Measurements from ENCODE around the gene STX7.

STX7 gene

DNA sequence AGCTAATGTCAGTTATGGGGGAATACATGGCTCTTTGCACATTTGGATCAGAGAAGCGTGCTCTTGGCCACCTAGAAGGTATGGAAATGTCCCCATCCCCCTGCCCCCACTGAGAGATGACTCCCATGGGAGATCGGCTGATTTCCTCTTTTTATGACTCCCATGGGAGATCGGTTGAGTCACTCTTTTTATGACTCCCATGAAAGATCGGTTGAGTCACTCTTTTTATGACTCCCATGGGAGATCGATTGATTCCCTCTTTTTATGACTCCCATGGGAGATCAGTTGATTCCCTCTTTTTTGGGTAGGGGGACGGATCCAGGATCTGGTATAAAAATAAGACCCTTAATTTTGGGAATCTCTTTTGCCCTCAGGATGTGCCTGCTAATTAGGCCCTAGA lies 14.9 kb upstream of the STX7 start (continued):
- no peak for TF ChIP-seq ZNF37A (tag by site-specific recombination; IDR thresholded peaks at IDR 0.05)
- no peak for TF ChIP-seq ZNF530 (tag by site-specific recombination; IDR thresholded peaks at IDR 0.05; ENCODE audit: low read depth)
- no peak for TF ChIP-seq REST (tag by site-specific recombination; IDR thresholded peaks at IDR 0.05)
- no peak for TF ChIP-seq SALL2 (tag by site-specific recombination; IDR thresholded peaks at IDR 0.05; ENCODE audit: borderline replicate concordance)
- no peak for TF ChIP-seq ZNF157 (tag by site-specific recombination; IDR thresholded peaks at IDR 0.05)
- peak; percentile 93 for TF ChIP-seq ZNF366 (tag by site-specific recombination; conservative IDR thresholded peaks at IDR 0.05)
- TF ChIP-seq WT1 (tag by site-specific recombination; IDR thresholded peaks at IDR 0.05), result peak; percentile 91
- no peak for TF ChIP-seq ZNF148 (tag by site-specific recombination; IDR thresholded peaks at IDR 0.05; ENCODE audit: borderline replicate concordance)
- no peak for TF ChIP-seq ZFP3 (tag by site-specific recombination; IDR thresholded peaks at IDR 0.05; ENCODE audit: low read depth)
- TF ChIP-seq PRDM2 (tag by site-specific recombination; IDR thresholded peaks at IDR 0.05; ENCODE audit: borderline replicate concordance), result no peak
- TF ChIP-seq ZNF266 (tag by site-specific recombination; IDR thresholded peaks at IDR 0.05; ENCODE audit: low read depth), result no peak
- no peak for TF ChIP-seq ZNF837 (tag by site-specific recombination; IDR thresholded peaks at IDR 0.05)
- TF ChIP-seq ZNF146 (tag by site-specific recombination; IDR thresholded peaks at IDR 0.05), result peak; percentile 40; the same call in 1 of the 2 replicates
- TF ChIP-seq ZNF26 (tag by site-specific recombination; IDR thresholded peaks at IDR 0.05), result no peak
- TF ChIP-seq ZNF362 (tag by site-specific recombination; IDR thresholded peaks at IDR 0.05), result no peak
- TF ChIP-seq ZNF626 (tag by site-specific recombination; IDR thresholded peaks at IDR 0.05), result no peak
- TF ChIP-seq ZNF677 (tag by site-specific recombination; IDR thresholded peaks at IDR 0.05), result no peak
- TF ChIP-seq ZNF621 (tag by site-specific recombination; IDR thresholded peaks at IDR 0.05), result no peak
- no peak for TF ChIP-seq YY2 (tag by site-specific recombination; IDR thresholded peaks at IDR 0.05)
- no peak for TF ChIP-seq ZNF585B (tag by site-specific recombination; IDR thresholded peaks at IDR 0.05)
- TF ChIP-seq ZNF48 (tag by site-specific recombination; IDR thresholded peaks at IDR 0.05), result no peak
- no peak for TF ChIP-seq ZNF747 (tag by site-specific recombination; IDR thresholded peaks at IDR 0.05)
